ENCODE measurements around the gene MMEL1.
"Not testable (repeated sequence)": the region's sequence is repeated elsewhere in the genome, so short reads cannot be mapped to it uniquely, and the experiment has no call there.

The MMEL1 gene, protein sequence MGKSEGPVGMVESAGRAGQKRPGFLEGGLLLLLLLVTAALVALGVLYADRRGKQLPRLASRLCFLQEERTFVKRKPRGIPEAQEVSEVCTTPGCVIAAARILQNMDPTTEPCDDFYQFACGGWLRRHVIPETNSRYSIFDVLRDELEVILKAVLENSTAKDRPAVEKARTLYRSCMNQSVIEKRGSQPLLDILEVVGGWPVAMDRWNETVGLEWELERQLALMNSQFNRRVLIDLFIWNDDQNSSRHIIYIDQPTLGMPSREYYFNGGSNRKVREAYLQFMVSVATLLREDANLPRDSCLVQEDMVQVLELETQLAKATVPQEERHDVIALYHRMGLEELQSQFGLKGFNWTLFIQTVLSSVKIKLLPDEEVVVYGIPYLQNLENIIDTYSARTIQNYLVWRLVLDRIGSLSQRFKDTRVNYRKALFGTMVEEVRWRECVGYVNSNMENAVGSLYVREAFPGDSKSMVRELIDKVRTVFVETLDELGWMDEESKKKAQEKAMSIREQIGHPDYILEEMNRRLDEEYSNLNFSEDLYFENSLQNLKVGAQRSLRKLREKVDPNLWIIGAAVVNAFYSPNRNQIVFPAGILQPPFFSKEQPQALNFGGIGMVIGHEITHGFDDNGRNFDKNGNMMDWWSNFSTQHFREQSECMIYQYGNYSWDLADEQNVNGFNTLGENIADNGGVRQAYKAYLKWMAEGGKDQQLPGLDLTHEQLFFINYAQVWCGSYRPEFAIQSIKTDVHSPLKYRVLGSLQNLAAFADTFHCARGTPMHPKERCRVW

DNA sequence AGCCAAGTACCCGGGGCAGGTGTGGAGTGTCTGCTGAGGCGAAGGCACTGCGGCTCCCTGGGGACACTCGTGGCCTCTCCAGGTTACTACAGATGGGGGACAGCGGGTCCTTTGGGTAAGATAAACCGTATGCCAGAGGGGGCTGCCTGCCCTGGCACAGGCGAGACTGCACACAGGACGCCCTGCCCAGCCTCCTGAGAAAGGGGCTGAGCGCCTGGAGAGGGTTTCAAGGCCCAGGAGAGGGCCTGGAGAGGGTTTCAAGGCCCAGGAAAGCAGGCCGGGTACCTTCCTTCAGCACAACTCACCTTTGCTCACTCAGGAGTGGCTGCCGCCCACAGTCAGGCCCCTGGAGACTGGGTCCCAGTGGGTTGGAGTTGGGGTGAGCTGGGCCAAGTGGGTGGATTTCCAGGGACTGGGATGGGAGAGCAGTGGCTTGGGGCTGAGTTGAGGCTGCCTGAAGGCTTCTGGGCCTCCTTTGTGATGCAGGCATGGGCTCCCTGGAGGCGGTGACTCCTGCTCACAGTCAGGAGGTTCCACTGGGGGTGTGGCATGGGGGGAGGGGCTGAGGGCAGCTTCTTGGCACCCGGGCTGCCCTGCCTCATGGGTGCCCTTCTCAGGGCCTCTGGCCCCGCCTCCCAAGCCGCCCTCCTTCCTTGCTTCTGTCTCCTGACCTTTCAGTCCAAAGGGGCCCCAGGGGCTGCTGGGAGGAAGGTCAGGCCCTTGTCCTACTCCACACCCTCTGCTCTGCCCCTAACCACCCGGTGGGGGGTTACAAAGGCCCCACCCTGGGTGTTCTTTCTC lies at the start of gene MMEL1:
Gene MMEL1, minus strand, starts transcription at position 456 of the 801 bp plus-strand sequence. CDS start 3,532 bp downstream, outside the sequence.
- no peak for DNase-seq

DNA sequence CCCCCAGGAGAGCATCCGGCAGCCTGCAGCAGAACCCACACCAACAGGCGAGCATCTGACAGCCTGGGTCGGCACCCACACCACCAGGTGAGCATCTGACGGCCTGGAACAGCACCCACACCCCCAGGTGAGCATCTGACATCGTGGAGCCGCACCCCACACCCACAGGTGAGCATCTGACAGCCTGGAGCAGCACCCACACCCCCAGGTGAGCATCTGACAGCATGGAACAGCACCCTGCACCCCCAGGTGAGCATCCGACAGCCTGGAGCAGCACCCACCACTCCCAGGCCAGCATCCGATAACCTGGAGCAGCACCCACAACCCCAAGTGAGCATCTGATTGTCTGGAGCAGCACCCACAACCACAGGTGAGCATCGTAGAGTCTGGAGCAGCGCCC lies 43.9 kb upstream of the MMEL1 start:
- DNase-seq, result not testable (repeated sequence)

DNA sequence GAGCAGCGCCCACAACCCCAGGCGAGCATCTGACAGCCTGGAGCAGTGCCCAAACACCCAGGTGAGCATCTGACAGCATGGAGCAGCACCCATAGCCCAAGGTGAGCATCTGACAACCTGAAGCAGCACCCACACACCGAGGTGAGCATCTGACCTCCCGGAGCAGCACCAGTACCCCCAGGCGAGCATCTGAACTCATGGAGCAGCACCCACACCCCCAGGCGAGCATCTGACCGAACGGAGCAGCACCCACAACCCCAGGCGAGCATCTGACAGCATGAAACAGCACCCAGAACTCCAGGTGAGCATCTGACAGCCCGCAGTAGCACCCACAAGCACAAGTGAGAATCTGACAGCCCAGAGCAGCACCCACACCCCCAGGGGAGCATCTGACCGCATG lies 38.8 kb upstream of the MMEL1 start:
- not testable (repeated sequence) for DNase-seq

DNA sequence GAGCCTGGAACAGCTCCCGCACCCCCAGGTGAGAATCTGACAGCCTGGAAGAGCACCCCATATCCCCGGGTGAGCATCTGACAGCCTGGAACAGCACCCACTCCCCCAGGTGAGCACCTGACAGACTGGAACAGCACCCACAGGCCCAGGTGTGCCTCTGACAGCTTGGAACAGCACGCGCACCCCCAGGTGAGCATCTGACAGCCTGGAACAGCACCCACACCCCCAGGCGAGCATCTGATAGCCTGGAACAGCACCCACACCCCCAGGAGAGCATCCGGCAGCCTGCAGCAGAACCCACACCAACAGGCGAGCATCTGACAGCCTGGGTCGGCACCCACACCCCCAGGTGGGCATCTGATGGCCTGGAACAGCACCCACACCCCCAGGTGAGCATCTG lies 27.0 kb upstream of the MMEL1 start:
- DNase-seq, result not testable (repeated sequence)

DNA sequence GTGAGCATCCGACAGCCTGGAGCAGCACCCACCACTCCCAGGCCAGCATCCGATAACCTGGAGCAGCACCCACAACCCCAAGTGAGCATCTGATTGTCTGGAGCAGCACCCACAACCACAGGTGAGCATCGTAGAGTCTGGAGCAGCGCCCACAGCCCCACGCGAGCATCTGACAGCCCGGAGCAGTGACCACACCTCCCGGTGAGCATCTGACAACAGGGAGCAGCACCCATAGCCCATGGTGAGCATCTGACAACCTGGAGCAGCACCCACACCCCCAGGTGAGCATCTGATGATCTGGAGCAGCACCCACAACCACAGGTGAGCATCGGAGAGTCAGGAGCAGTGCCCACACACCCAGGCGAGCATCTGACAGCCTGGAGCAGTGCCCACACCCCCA lies 25.1 kb upstream of the MMEL1 start:
- not testable (repeated sequence) for DNase-seq

DNA sequence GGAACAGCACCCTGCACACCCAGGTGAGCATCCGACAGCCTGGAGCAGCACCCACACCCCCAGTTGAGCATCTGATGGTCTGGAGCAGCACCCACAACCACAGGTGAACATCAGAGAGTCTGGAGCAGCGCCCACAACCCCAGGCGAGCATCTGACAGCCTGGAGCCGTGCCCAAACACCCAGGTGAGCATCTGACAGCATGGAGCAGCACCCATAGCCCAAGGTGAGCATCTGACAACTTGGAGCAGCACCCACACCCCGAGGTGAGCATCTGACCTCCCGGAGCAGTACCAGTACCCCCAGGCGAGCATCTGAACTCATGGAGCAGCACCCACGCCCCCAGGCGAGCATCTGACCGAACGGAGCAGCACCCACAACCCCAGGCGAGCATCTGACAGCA lies 24.3 kb upstream of the MMEL1 start:
- not testable (repeated sequence) for DNase-seq

DNA sequence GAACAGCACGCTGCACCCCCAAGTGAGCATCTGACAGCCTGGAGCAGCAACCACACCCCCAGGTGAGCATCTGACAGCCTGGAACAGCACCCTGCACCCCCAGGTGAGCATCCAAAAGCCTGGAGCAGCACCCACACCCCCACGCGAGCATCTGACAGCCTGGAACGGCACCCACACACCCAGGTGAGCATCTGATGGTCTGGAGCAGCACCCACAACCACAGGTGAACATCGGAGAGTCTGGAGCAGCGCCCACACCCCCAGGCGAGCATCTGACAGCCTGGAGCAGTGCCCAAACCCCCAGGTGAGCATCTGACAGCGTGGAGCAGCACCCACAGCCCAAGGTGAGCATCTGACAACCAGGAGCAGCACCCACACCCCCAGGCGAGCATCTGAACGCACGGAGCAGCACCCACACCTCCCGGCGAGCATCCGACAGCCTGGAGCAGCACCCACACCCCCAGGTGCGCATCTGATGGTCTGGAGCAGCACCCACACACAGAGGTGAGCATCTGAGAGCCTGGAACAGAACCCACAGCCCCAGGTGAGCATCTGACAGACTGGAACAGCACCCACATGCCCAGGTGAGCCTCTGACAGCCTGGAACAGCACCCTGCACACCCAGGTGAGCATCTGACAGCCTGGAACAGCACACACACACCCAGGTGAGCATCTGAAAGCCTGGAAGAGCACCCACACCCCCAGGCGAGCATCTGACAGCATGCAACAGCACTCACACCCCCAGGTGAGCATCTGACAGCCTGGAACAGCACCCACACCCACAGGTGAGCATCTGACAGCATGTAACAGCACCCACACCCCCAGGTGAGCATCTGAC lies 23.0 kb upstream of the MMEL1 start:
- DNase-seq, result peak; percentile 27

DNA sequence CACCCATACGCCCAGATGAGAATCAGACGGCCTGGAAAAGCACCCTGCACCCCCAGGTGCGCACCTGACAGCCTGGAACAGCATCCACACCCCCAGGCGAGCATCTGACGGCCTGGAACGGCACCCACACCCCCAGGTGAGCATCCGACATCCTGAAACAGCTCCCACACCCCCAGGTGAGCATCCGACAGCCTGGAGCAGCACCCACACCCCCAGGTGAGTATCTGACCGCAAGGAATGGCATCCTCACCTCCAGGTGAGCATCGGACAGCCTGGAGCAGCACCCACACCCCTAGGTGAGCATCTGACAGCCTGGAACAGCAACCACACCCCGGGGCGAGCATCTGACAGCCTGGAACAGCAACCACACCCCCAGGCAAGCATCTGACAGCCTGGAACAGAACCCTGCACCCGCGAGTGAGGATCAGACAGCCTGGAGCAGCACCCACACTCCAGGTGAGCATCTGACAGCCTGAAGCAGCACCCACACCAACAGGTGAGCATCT lies 21.7 kb upstream of the MMEL1 start:
- peak; percentile 20 for DNase-seq

DNA sequence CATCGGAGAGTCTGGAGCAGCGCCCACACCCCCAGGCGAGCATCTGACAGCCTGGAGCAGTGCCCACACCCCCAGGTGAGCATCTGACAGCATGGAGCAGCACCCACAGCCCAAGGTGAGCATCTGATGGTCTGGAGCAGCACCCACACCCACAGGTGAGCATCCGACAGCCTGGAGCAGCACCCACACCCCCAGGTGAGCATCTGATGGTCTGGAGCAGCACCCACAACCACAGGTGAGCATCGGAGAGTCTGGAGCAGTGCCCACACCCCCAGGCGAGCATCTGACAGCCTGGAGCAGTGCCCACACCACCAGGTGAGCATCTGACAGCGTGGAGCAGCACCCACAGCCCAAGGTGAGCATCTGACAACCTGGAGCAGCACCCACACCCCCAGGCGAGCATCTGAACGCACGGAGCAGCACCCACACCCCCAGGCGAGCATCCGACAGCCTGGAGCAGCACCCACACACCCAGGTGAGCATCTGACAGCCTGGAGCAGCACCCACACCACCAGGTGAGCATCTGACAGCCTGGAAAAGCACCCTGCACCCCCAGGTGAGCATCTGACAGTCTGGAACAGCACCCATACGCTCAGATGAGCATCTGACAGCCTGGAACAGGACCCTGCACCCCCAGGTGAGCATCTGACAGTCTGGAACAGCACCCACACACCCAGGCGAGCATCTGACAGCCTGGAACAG lies 21.1 kb upstream of the MMEL1 start:
- peak; percentile 62 for DNase-seq

DNA sequence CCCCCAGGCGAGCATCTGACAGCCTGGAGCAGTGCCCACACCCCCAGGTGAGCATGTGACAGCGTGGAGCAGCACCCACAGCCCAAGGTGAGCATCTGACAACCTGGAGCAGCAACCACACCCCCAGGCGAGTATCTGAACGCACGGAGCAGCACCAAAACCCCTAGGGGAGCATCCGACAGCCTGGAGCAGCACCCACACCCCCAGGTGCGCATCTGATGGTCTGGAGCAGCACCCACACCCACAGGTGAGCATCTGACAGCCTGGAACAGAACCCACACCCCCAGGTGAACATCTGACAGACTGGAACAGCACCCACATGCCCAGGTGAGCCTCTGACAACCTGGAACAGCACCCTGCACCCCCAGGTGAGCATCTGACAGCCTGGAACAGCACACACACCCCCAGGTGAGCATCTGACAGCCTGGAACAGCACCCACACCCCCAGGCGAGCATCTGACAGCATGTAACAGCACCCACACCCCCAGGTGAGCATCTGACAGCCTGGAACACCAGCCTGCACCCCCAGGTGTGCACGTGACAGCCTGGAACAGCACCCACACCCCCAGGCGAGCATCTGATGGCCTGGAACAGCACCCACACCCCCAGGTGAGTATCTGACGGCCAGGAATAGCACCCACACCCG lies 20.2 kb upstream of the MMEL1 start:
- peak; percentile 39 for DNase-seq

DNA sequence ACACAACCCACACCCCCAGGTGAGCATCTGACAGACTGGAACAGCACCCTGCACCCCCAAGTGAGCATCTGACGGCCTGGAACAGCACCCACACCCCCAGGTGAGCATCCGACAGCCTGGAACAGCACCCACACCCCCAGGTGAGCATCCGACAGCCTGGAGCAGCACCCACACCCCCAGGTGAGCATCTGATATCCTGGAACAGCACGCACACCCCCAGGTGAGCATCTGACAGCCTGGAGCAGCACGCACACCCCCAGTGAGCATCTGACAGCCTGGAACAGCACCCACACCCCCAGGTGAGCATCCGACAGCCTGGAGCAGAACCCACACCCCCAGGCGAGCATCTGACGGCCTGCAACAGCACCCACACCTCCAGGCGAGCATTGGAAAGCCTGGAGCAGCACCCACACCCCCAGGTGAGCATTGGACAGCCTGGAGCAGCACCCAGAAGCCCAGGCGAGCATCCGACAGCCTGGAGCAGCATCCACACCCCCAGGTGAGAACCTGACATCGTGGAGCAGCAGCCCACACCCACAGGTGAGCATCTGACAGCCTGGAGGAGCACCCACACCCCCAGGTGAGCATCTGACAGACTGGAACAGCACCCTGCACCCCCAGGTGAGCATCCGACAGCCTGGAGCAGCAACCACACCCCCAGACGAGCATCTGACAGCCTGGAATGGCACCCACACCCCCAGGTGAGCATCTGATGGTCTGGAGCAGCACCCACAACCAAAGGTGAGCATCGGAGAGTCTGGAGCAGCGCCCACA lies 19.5 kb upstream of the MMEL1 start:
- peak; percentile 30 for DNase-seq

DNA sequence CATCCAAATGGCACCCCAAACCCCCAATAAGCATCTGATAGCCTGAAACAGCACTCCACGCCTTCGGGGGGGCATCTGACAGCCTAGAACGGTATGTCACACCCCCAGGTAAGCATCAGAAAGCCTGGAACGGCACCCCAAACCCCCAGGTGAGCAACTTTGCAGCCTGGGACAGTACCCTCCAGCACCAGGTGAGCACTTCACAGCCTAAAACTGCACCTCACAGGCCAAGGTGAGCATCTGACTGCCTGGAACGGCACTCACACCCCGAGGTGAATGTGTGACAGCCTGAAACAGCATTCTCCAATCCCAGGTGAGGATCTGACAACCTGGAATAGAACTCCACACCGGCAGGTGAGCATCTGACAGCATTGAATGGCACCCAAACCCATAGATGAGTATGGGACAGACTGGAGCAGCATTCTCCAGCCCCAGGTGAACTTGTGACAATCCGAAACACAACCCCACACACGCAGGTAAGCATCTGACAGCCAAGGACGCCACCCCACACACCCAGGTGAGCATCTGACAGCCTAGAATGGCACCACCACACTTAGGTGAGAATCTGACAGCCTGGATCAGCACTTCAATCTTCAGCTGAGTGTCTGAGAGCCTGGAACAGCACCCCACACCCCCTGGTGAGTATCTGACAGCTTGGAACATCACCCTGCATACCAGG lies 18.3 kb upstream of the MMEL1 start:
- no peak for DNase-seq

DNA sequence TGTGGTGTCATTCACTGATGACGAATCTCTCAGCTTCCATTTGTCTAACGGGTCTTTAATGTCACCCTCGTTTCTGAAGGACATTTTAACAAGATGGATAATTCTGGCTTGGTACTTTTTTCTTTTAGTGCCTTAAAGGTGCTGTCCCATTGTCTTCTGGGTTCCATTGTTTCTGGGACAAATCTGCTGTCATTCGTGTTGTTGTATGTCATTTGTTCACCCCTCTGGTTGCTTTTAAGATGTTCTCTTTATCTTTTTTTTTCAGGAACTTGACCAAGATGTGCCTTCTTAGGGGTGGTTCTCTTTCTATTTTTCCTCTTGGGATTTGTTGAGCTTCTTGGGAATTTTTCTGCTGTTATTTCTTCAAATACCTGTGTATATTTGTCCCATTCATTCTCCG lies 14.0 kb upstream of the MMEL1 start:
- DNase-seq, result no peak

DNA sequence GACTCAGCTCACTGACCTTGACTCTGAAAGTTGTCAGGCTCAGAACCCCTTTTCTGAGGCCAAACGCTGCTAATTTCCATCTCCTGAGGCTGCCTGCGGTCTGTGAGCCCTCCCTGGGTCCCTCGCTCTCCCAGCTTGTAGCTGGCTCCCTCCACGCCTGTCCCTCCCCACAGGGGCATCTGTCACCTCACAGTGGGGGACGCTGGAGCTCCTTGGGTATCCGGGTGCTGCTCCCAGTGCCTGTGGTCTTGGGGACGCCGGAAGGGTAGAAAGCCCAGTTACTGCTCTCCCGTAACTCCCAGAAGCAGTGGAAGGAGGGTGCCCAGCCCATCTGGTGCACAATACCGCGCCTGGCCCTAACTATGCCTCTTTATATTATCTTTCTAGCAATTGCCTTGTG lies 13.0 kb upstream of the MMEL1 start:
- no peak for DNase-seq

DNA sequence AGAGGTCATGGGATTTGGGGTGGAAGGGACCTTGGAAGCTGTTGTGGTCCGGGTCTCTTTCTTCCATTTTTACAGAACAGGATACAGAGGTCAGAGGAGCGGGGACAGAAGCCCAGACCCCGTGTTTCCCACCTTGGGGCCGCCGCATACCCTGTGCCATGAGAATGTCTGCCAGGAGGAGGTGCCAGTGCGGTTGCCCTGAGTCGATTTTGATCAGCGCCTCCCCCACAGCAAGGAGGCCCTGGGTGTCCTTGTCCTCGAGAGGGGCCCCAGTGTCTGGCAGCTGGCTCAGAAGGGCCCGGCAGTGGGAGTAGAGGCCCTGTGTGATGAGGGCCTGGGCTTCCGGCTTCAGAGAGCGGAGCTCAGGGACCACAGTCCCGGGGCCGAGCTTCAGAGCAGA lies 12.3 kb upstream of the MMEL1 start:
- DNase-seq, result no peak

DNA sequence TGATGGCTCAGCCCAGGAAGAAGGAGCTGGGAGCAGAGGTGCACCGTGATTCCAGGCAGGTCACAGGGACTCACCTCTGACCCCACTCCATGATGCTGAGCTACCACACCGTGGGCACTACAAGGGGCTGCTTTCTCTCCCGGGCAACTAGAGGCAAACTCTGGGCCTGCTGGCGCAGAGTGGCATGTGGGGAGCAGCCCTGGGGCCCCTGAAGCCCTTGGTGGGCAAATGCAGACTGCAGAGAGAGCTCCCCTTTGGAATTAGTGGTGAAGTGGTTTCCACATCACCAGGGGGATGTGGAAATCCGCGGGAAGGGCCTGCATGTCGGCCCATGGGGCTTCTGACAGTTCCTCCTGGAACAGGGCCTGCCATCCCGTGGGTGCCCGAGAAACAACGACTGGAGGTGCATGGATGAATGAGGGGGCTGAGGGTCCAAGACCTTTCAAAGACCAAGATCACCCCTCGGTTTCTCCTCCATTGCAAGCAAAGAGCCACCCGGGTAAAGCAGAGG lies 11.8 kb upstream of the MMEL1 start:
- DNase-seq, result no peak

DNA sequence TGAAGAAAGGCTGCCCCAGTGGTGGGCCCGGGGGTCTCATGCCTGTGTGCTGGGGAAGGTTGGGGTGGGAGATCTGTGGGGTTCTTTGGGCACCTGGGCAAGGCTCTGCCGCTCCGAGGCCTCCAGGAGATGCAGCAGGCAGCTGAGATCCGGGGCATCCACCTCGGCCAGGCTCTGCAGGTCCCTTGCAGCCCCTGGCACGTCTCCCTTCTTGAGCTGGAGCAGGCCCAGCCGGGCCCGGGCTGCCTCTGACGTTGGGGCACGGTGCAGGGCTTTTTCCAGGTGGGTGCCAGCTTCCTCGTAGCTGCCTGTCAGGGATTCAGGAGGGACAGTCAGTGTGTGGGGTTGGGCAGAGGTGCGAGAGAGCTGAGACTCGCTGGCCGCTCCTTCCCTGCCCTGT lies 11.4 kb upstream of the MMEL1 start:
- no peak for DNase-seq

DNA sequence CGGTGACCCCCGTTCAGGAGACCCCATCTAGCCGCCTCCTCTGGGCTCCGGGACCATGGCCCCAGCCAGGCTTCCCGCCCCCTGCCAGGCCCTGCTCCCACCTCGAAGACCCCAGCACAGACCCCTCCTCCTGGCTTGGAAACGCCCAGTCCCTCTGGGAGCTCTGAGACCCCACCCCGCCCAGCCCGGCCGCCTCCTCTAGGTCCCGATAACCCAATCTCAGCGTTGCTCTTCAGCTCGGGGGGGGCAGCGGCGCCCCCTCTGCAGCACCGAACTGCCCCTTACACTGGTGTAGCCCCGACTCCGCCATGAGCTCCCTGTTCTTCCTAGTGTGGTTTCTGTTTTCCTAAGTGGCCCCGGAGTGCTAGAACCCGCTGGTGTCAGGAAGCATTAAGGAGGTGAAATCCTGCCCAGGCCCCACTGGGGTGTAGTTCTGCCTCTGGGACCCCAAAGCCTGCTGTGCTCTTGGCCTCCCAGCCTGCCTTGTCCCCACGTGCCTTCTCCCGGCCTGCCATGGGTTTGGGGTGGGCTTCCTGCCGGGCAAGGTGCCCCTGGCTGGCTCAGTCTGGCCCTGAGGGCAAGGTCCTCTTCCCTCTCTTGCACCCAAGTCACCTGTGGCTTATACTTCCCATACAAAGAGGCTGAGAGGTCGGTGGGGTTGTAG lies 10.7 kb upstream of the MMEL1 start:
- no peak for DNase-seq

Measured in activated CD8-positive, alpha-beta memory T cell treated with anti-CD3 and anti-CD28 coated beads, Interleukin-2, amount 50 U/mL, for 4 hours (primary cell).